ENCODE measurements around the gene GPAT2. TPM values are rescaled to one million over a fixed set of nuclear protein-coding genes. Genes with fewer than 3 reads are reported as not detected.
"Not testable (repeated sequence)": the region's sequence is repeated elsewhere in the genome, so short reads cannot be mapped to it uniquely, and the experiment has no call there.

The GPAT2 gene
- total RNA-seq (2014; rRNA removed; shearing (Covaris generic)), result 0.65 and 1.0 TPM in 2 replicates
- polyA plus RNA-seq (2016; fragmentation: Nextera tagmentation; extraction: Ambion mirVana), result 0.38 and 0.71 TPM in 2 replicates

- H3K79me2 ChIP-seq (ENCODE audit: insufficient read depth); H3K9me3 ChIP-seq (ENCODE audit: low read depth); H3K36me3 ChIP-seq (ENCODE audit: low read depth); H2AFZ ChIP-seq; H3F3A ChIP-seq (ENCODE audit: insufficient read depth); DNase-seq; H3K4me2 ChIP-seq (ENCODE audit: unreplicated experiment); H4K20me1 ChIP-seq (ENCODE audit: insufficient read depth); H3K9me2 ChIP-seq (ENCODE audit: insufficient read depth); H3K9ac ChIP-seq; H3K27ac ChIP-seq; H3K4me1 ChIP-seq (ENCODE audit: insufficient read depth); in situ Hi-C loops (cut with MboI); H3K27me3 ChIP-seq (replicated peaks; ENCODE audit: insufficient read depth); H3K4me3 ChIP-seq: not testable (repeated sequence)
- WGBS, 2 experiments (ENCODE audit: low coverage in 1 of 2, low lambda C conversion rate in 2 of 2, missing lambda C conversion rate in 2 of 2), result no CpG with 5 or more reads among the region's 34 CpGs
Measured at GRCh38 chr2:96034792-96035191, at the start of gene GPAT2. GPAT2 (minus strand) TSS chr2:96034916; CDS start chr2:96032359, 2,557 bp downstream.

- no peak for TF ChIP-seq EZH2phosphoT487 (IDR thresholded peaks at IDR 0.05; ENCODE audit: insufficient read depth, low read depth)
- TF ChIP-seq EZH2 (IDR thresholded peaks at IDR 0.05; ENCODE audit: insufficient read depth, poor library complexity, severe bottlenecking), result no peak
- Histone ChIP-seq H3K4me2 (ENCODE audit: unreplicated experiment) (no peak overlapping the region), H3K9ac (no peak overlapping the region), H3K9me2 (ENCODE audit: insufficient read depth) (no peaks in the 10 kb centered on the region), H3K4me1 (ENCODE audit: insufficient read depth) (no peaks in the 10 kb centered on the region), H2AFZ (no peak overlapping the region), H3K9me3 (ENCODE audit: low read depth) (no peaks in the 10 kb centered on the region), H3K27me3 (replicated peaks; ENCODE audit: insufficient read depth) (peaks cover 20% of the 10 kb centered on the region), H3F3A (ENCODE audit: insufficient read depth) (no peaks in the 10 kb centered on the region), H4K20me1 (ENCODE audit: insufficient read depth) (no peaks in the 10 kb centered on the region), H3K27ac (no peak overlapping the region), H3K4me3 (no peak overlapping the region), H3K79me2 (ENCODE audit: insufficient read depth) (no peaks in the 10 kb centered on the region), H3K36me3 (ENCODE audit: low read depth) (no peaks in the 10 kb centered on the region)
- in situ Hi-C loops (cut with MboI), result no loop called here
- no peak for DNase-seq
- 66 to 69% methylated on average over 22 of the region's 22 CpGs for WGBS, 2 experiments (ENCODE audit: low coverage in 1 of 2, low lambda C conversion rate in 2 of 2, missing lambda C conversion rate in 2 of 2)
Measured at GRCh38 chr2:96083989-96084857, 49.5 kb upstream of the GPAT2 start.

- Histone ChIP-seq H3K79me2 (ENCODE audit: insufficient read depth) (no peaks in the 10 kb centered on the region), H3K4me2 (ENCODE audit: unreplicated experiment) (no peak overlapping the region), H3K4me3 (no peak overlapping the region), H2AFZ (no peak overlapping the region), H3F3A (ENCODE audit: insufficient read depth) (no peaks in the 10 kb centered on the region), H3K9ac (no peak overlapping the region), H3K27ac (no peak overlapping the region), H3K4me1 (ENCODE audit: insufficient read depth) (no peaks in the 10 kb centered on the region), H3K27me3 (replicated peaks; ENCODE audit: insufficient read depth) (peaks cover 25% of the 10 kb centered on the region), H3K36me3 (ENCODE audit: low read depth) (no peaks in the 10 kb centered on the region), H3K9me2 (ENCODE audit: insufficient read depth) (no peaks in the 10 kb centered on the region), H3K9me3 (ENCODE audit: low read depth) (no peaks in the 10 kb centered on the region), H4K20me1 (ENCODE audit: insufficient read depth) (no peaks in the 10 kb centered on the region)
- TF ChIP-seq EZH2phosphoT487 (IDR thresholded peaks at IDR 0.05; ENCODE audit: insufficient read depth, low read depth), result no peak
- TF ChIP-seq EZH2 (IDR thresholded peaks at IDR 0.05; ENCODE audit: insufficient read depth, poor library complexity, severe bottlenecking), result no peak
- in situ Hi-C loops (cut with MboI), result no loop called here
- no peak for DNase-seq
- WGBS, 2 experiments (ENCODE audit: low coverage in 1 of 2, low lambda C conversion rate in 2 of 2, missing lambda C conversion rate in 2 of 2), result 56 to 63% methylated on average over 9 of the region's 9 CpGs
Measured at GRCh38 chr2:96083064-96083939, 48.6 kb upstream of the GPAT2 start.

GRCh38 chr2:96082211-96083063 is 47.7 kb upstream of the GPAT2 start:
- Histone ChIP-seq H3K79me2 (ENCODE audit: insufficient read depth) (no peaks in the 10 kb centered on the region), H3K4me3 (no peak overlapping the region), H3K27me3 (replicated peaks; ENCODE audit: insufficient read depth) (peaks cover 25% of the 10 kb centered on the region), H4K20me1 (ENCODE audit: insufficient read depth) (no peaks in the 10 kb centered on the region), H3K36me3 (ENCODE audit: low read depth) (no peaks in the 10 kb centered on the region), H3K4me1 (ENCODE audit: insufficient read depth) (no peaks in the 10 kb centered on the region), H3K27ac (no peak overlapping the region), H2AFZ (no peak overlapping the region), H3K9me2 (ENCODE audit: insufficient read depth) (no peaks in the 10 kb centered on the region), H3K9ac (no peak overlapping the region), H3F3A (ENCODE audit: insufficient read depth) (no peaks in the 10 kb centered on the region), H3K9me3 (ENCODE audit: low read depth) (no peaks in the 10 kb centered on the region), H3K4me2 (ENCODE audit: unreplicated experiment) (no peak overlapping the region)
- DNase-seq, result no peak
- 49 to 62% methylated on average over 14 of the region's 14 CpGs for WGBS, 2 experiments (ENCODE audit: low coverage in 1 of 2, low lambda C conversion rate in 2 of 2, missing lambda C conversion rate in 2 of 2)
- no peak for TF ChIP-seq EZH2 (IDR thresholded peaks at IDR 0.05; ENCODE audit: insufficient read depth, poor library complexity, severe bottlenecking)
- TF ChIP-seq EZH2phosphoT487 (IDR thresholded peaks at IDR 0.05; ENCODE audit: insufficient read depth, low read depth), result no peak
- in situ Hi-C loops (cut with MboI), result no loop called here

Data from GM23248 (cell line).